HepG2 (cell line): ENCODE measurements around the gene GAL3ST1. TPM values are rescaled to one million over a fixed set of nuclear protein-coding genes. Genes with fewer than 3 reads are reported as not detected.
A peak's percentile ranks its signal among the peaks of the same experiment; 100 is the strongest.

Experiments
- ATAC-seq: fragments of 200-7000 bp; cut with Tn5 transposase; 3 replicates; pipeline ENCODE4 v1.9.1; 2020; ENCODE audit warnings: mild to moderate bottlenecking, moderate library complexity
- BruUV-seq: library from RNA; stranded (reverse); fragments of 400-500 nt; replicated peaks from 2 replicates; lab custom pipeline; 2021; lab: Mats Ljungman, UMichigan
- CTCF ChIA-PET: fragments of 300-600 bp; formaldehyde crosslinking; extraction: SDS; loops from one replicate; lab custom pipeline; 2021; ENCODE audit warnings: low total read pairs, inconsistent platforms, low intra/inter-chr PET ratio; lab: Yijun Ruan, JAX
- POLR2A ChIA-PET: fragments of 350-600 bp; sonication (Branson Sonifier 250); formaldehyde crosslinking; loops from one replicate; lab custom pipeline; 2020; ENCODE audit warnings: antibody characterized with exemption, inconsistent platforms; lab: Yijun Ruan, JAX
- DNase-seq: peaks from one replicate; pipeline ENCODE4 v3.0.0-alpha.2; 2015; ENCODE audit warnings: low spot score
- FAIRE-seq: peaks from 3 replicates; lab custom pipeline; 2011; peaks lifted over from hg19 to GRCh38; lab: Jason Lieb, UNC
- H2AFZ ChIP-seq: one replicate; pipeline ENCODE4 v1.6.1; 2011; ENCODE audit warnings: low read length, inconsistent platforms
- H3K27ac ChIP-seq: fragments of 300-600 bp; 3 replicates; pipeline ENCODE4 v1.8.0; 2011; ENCODE audit warnings: mixed run types, mild to moderate bottlenecking, mixed read lengths, low read length, inconsistent platforms; ENCODE audit not compliant: insufficient read depth; ENCODE audit errors: extremely low read length
- H3K27me3 ChIP-seq, 2 experiments: fragments of 200-600 bp in 1 of 2; 2 replicates in 1 of 2; 3 replicates in 1 of 2; pipeline versions ENCODE4 v1.6.0 to v1.8.0; 2011; ENCODE audit warnings: low read length in 2 of 2, mild to moderate bottlenecking in 2 of 2, moderate library complexity in 2 of 2, inconsistent platforms in 1 of 2; ENCODE audit not compliant: insufficient read depth in 2 of 2, control insufficient read depth in 1 of 2
- H3K36me3 ChIP-seq, 2 experiments: fragments of 200-600 bp in 1 of 2; replicated peaks in 1 of 2; 2 replicates in 1 of 2; 3 replicates in 1 of 2; pipeline versions ENCODE4 v1.5.1 to v1.8.0; 2011; ENCODE audit warnings: low read length in 2 of 2, inconsistent platforms in 1 of 2; ENCODE audit not compliant: insufficient read depth in 2 of 2, control insufficient read depth in 1 of 2
- H3K4me1 ChIP-seq: 2 replicates; pipeline ENCODE4 v1.5.1; 2012; ENCODE audit warnings: low read length, inconsistent platforms; ENCODE audit not compliant: insufficient read depth
- H3K4me2 ChIP-seq: 2 replicates; pipeline ENCODE4 v1.6.0; 2011; ENCODE audit warnings: low read depth, low read length, inconsistent platforms
- H3K4me3 ChIP-seq, 3 experiments: fragments of 200-600 bp in 1 of 3; sonication (generic), shearing (Covaris generic) in 1 of 3; replicated peaks in 1 of 3; 2 replicates each; pipeline ENCODE4 v1.5.1; 2011 to 2016; ENCODE audit warnings: low read length in 3 of 3, inconsistent platforms in 2 of 3, low read depth in 2 of 3, mild to moderate bottlenecking in 2 of 3, control low read depth in 1 of 3, mixed read lengths in 1 of 3; ENCODE audit not compliant: insufficient read depth in 1 of 3
- H3K79me2 ChIP-seq: one replicate; pipeline ENCODE4 v1.6.1; 2011; ENCODE audit warnings: low read length, inconsistent platforms; ENCODE audit not compliant: insufficient read depth
- H3K9ac ChIP-seq: 2 replicates; pipeline ENCODE4 v1.6.0; 2011; ENCODE audit warnings: mild to moderate bottlenecking, low read depth, low read length, inconsistent platforms; ENCODE audit not compliant: insufficient read depth
- H3K9me3 ChIP-seq: 2 replicates; pipeline ENCODE4 v1.5.1; 2012; ENCODE audit warnings: mild to moderate bottlenecking, low read length
- H4K20me1 ChIP-seq: 2 replicates; pipeline ENCODE4 v1.6.0; 2011; ENCODE audit warnings: inconsistent platforms, mild to moderate bottlenecking, low read length, moderate library complexity; ENCODE audit not compliant: insufficient read depth
- CEBPB ChIP-seq: IDR thresholded peaks from 2 replicates; pipeline ENCODE4 v1.6.1; 2011; ENCODE audit warnings: low read depth, low read length, improper control_type of control experiment, borderline replicate concordance
- HNRNPH1 ChIP-seq: fragments of 200-400 bp; formaldehyde crosslinking; optimal IDR thresholded peaks from 2 replicates; pipeline ENCODE3; 2017; ENCODE audit warnings: mild to moderate bottlenecking, low read depth, low read length
- IRF1 ChIP-seq: sonication (generic); formaldehyde crosslinking; IDR thresholded peaks from 2 replicates; pipeline ENCODE4 v1.4.0; 2020; ENCODE audit warnings: low read depth, mild to moderate bottlenecking, missing genetic modification reagents
- NFAT5 ChIP-seq: sonication (generic); formaldehyde crosslinking; IDR thresholded peaks from 2 replicates; pipeline ENCODE4 v1.4.0; 2020; ENCODE audit warnings: missing genetic modification reagents
- NFE2L1 ChIP-seq: sonication (generic); formaldehyde crosslinking; IDR thresholded peaks from 2 replicates; pipeline ENCODE4 v1.4.0; 2020; ENCODE audit warnings: missing genetic modification reagents, mild to moderate bottlenecking, borderline replicate concordance
- PHB2 ChIP-seq: fragments of 450-650 bp; IDR thresholded peaks from 2 replicates; pipeline ENCODE4 v1.6.1; 2018; ENCODE audit not compliant: partially characterized antibody
- REPIN1 ChIP-seq: sonication (generic); formaldehyde crosslinking; IDR thresholded peaks from 2 replicates; pipeline ENCODE4 v1.8.0; 2022; ENCODE audit warnings: missing genetic modification reagents, low read depth, mild to moderate bottlenecking, borderline replicate concordance
- ZKSCAN1 ChIP-seq: fragments of 150-350 bp; IDR thresholded peaks from 2 replicates; pipeline ENCODE4 v1.6.1; 2014; ENCODE audit warnings: low read length
- ZMYM3 ChIP-seq: sonication (generic); formaldehyde crosslinking; IDR thresholded peaks from 2 replicates; pipeline ENCODE4 v1.5.1; 2020; ENCODE audit warnings: mild to moderate bottlenecking, missing genetic modification reagents
- ZNF292 ChIP-seq: sonication (generic); formaldehyde crosslinking; IDR thresholded peaks from 2 replicates; pipeline ENCODE4 v1.8.1; 2022; ENCODE audit warnings: mild to moderate bottlenecking, low read depth, missing genetic modification reagents, borderline replicate concordance
- ZNF350 ChIP-seq: sonication (generic); formaldehyde crosslinking; IDR thresholded peaks from 2 replicates; pipeline ENCODE4 v1.4.0; 2020; ENCODE audit warnings: mild to moderate bottlenecking, low read depth, missing genetic modification reagents, borderline replicate concordance
- ZNF512B ChIP-seq: sonication (generic); formaldehyde crosslinking; IDR thresholded peaks from 2 replicates; pipeline ENCODE4 v1.5.1; 2020; ENCODE audit warnings: missing genetic modification reagents, mild to moderate bottlenecking, borderline replicate concordance
- ZNF850 ChIP-seq: sonication (generic); formaldehyde crosslinking; conservative IDR thresholded peaks from 2 replicates; pipeline ENCODE4 v1.9.0; 2021; ENCODE audit warnings: mild to moderate bottlenecking, missing genetic modification reagents
- whole genome bisulfite sequencing: methylation state at CpG from one replicate; pipeline ENCODE4 v1.1.6; 2017; ENCODE audit warnings: low lambda C conversion rate; 5-methylcytosine and 5-hydroxymethylcytosine counted together
- in situ Hi-C: cut with HindIII; loops from 2 replicates; pipeline ENCODE4 v1.10.0; 2017; ENCODE audit warnings: low pct_unique_long_range_greater_than_20kb; ENCODE audit not compliant: extremely low pct_ligation_motif_present
- intact Hi-C: fragments of 100-400 bp; cut with micrococcal nuclease; formaldehyde crosslinking; loops from one replicate; pipeline ENCODE4 v1.10.0; 2022; ENCODE audit not compliant: unreplicated experiment
- polyA plus RNA-seq, 8 experiments: library from polyadenylated mRNA; depleted of rRNA in 3 of 8; stranded (reverse) in 7 of 8; unstranded in 1 of 8; fragments of >200 nt; fragmentation: Illumina TruSeq in 4 of 8; extraction: Trizol in 4 of 8; gene quantifications; 2 replicates each; pipeline versions ENCODE4 v1.2.1 to v1.2.3, GENCODE V29; 2011 to 2016; ENCODE audit warnings: low read depth in 4 of 8, missing spikeins in 1 of 8, mixed read lengths in 1 of 8; ENCODE audit not compliant: insufficient read depth in 1 of 8
- total RNA-seq, 5 experiments: library from RNA; depleted of rRNA; stranded (reverse); fragments of >200 nt; fragmentation: Illumina TruSeq; extraction: Trizol; gene quantifications; 2 replicates each; pipeline ENCODE4 v1.2.3, GENCODE V29; 2016; ENCODE audit warnings: low read depth in 1 of 5

The GAL3ST1 gene
- total and polyA plus RNA-seq, 2 of the 13 experiments (the other 11 are each of a cell fraction or from before 2014, with no cell fraction given): 4.4 to 14.7 TPM

GRCh38 chr22:30537083-30537731 lies 37.3 kb downstream of the GAL3ST1 start:
- H3K27me3 ChIP-seq: peaks cover 0 to 7% of the 10 kb centered on the region in 2 experiments; a peak in 2 of 5 replicates
- ATAC-seq: peak; percentile 37; the same call in 1 of the 3 replicates
- H2AFZ ChIP-seq: no peak overlapping the region
- FAIRE-seq: no peak
- no peaks in the 10 kb centered on the region for H4K20me1 ChIP-seq
- no TSS peak for BruUV-seq
- peaks cover 26% of the 10 kb centered on the region for H3K4me1 ChIP-seq
- POLR2A ChIA-PET: interaction anchor here (1.2 kb wide), 1 partner anchor 70 kb away, joined by 3 read pairs; the partner anchor contains the start of gene TCN2
- WGBS: 82% methylated on average over 6 of the region's 9 CpGs
- intact Hi-C loops: no loop called here
- CTCF ChIA-PET: no interaction called here
- in situ Hi-C loops: no loop called here
- H3K79me2 ChIP-seq: no peaks in the 10 kb centered on the region
- H3K4me3 ChIP-seq: no peak overlapping the region
- no peak overlapping the region for H3K9ac ChIP-seq
- H3K36me3 ChIP-seq: no peaks in the 10 kb centered on the region
- no peak overlapping the region for H3K4me2 ChIP-seq
- TF ChIP-seq ZNF850: no peak
- no peak for TF ChIP-seq ZKSCAN1
- no peak for TF ChIP-seq NFE2L1 (CRISPR knock-in tag)
- no peak for TF ChIP-seq ZNF350 (CRISPR knock-in tag)
- no peak for TF ChIP-seq ZNF292 (CRISPR knock-in tag)
- TF ChIP-seq CEBPB: no peak
- TF ChIP-seq HNRNPH1: no peak
- TF ChIP-seq IRF1 (CRISPR knock-in tag): no peak
- TF ChIP-seq ZMYM3 (CRISPR knock-in tag): no peak
- no peak for TF ChIP-seq NFAT5 (CRISPR knock-in tag)
- no peak for TF ChIP-seq REPIN1
- no peak for TF ChIP-seq ZNF512B (CRISPR knock-in tag)
- no peak for TF ChIP-seq PHB2
- DNase-seq: no peak
- H3K27ac ChIP-seq: no peak overlapping the region
- H3K9me3 ChIP-seq: no peaks in the 10 kb centered on the region
